SJSA1 (cell line): ENCODE measurements around the gene NIT2. TPM values are rescaled to one million over a fixed set of nuclear protein-coding genes. Genes with fewer than 3 reads are reported as not detected.

Experiments
- DNase-seq, 2 experiments: peaks; one replicate each; pipeline ENCODE4 v3.0.0-alpha.2; 2015 to 2020; ENCODE audit warnings: low spot score in 2 of 2, low read depth in 1 of 2
- H3K27ac ChIP-seq: fragments of 250-450 bp; sonication (Bioruptor Pico); 2 replicates; pipeline ENCODE4 v1.5.1; 2020; ENCODE audit warnings: mild to moderate bottlenecking, moderate library complexity
- H3K27me3 ChIP-seq: fragments of 250-450 bp; sonication (Bioruptor Pico); replicated peaks from 2 replicates; pipeline ENCODE4 v1.5.1; 2020; ENCODE audit warnings: mild to moderate bottlenecking, moderate library complexity
- H3K36me3 ChIP-seq: fragments of 250-450 bp; sonication (Bioruptor Pico); 2 replicates; pipeline ENCODE4 v1.5.1; 2020; ENCODE audit warnings: mild to moderate bottlenecking
- H3K4me1 ChIP-seq: fragments of 250-450 bp; sonication (Bioruptor Pico); replicated peaks from 2 replicates; pipeline ENCODE4 v1.6.1; 2021; ENCODE audit warnings: mild to moderate bottlenecking
- H3K4me3 ChIP-seq: fragments of 250-450 bp; sonication (Bioruptor Pico); 2 replicates; pipeline ENCODE4 v1.5.1; 2020; ENCODE audit warnings: mild to moderate bottlenecking
- H3K9me3 ChIP-seq: fragments of 250-450 bp; sonication (Bioruptor Pico); replicated peaks from 2 replicates; pipeline ENCODE4 v1.5.1; 2020; ENCODE audit warnings: mild to moderate bottlenecking
- total RNA-seq: library from RNA; depleted of rRNA; stranded (reverse); fragments of >200 nt; shearing (Covaris generic); gene quantifications from 2 replicates; pipeline ENCODE4 v1.2.3, GENCODE V29; 2014

NIT2 gene
- total RNA-seq, 1 experiment from 2014 or later: 34.2 TPM

DNA sequence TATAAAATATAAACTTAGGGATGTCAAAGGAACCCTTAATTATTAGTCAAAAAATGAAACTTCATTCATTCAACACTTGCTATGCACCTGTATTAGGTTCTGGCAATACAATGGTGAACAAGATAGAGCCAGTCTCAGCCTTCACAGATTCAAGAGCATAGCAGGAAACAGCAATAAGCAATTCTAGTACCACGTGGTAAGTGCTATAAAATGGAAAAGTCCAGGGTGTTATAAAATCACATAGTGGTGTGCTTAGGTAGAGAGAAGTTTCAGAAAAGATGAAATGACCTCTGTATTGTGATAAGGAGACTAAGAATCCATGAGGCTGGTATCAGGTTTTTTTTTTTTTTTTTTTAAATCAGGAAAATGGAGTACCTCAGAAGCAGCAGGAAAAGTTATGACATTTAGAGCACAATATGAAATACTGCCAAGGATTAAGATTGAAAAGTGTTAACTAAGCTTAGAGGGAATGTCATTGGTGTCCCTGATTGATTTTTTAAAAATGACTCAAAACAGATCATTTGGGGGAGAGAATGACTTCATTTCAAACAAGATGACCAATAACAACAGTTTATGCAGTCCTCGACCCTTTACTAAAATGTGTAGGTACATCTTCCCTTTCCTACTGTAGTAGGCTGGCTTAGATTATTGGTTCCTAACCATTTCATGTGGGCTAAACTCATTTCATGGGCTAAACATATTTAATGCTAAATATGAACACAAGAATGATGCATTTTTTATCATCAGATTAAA lies 61.3 kb downstream of the NIT2 start:
- H3K27ac ChIP-seq: no peak overlapping the region
- no peak for DNase-seq
- no peak overlapping the region for H3K4me3 ChIP-seq
- peaks cover 5% of the 10 kb centered on the region; the same call in 1 of the 2 replicates for H3K36me3 ChIP-seq
- no peaks in the 10 kb centered on the region for H3K27me3 ChIP-seq
- H3K9me3 ChIP-seq: no peaks in the 10 kb centered on the region
- 0 out of 2 replicates have a peak, but pooled peaks cover 4% of the 10 kb centered on the region for H3K4me1 ChIP-seq

DNA sequence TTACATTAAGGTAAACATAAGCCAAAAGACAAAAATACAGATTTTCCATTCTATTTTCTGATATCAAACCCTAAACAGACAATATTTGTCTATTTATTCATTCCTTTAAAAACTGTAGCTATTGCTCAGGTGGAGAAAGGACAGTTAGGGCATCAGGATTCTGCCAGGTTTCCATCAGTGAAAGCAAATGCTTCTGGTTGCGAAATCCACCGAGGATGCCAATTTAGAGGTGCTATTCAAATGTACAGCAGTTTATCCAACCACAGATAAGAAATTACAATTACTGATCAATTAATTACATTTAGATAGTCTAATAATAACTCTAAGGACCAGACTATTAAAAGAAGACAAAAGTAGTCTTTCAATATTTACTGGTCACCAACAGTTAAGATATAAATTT lies 62.4 kb downstream of the NIT2 start:
- Histone ChIP-seq H3K4me3 (no peak overlapping the region), H3K4me1 (0 out of 2 replicates have a peak, but pooled peaks cover 4% of the 10 kb centered on the region), H3K9me3 (no peaks in the 10 kb centered on the region), H3K27ac (no peak overlapping the region), H3K36me3 (peaks cover 5% of the 10 kb centered on the region; the same call in 1 of the 2 replicates), H3K27me3 (no peaks in the 10 kb centered on the region)
- no peak for DNase-seq

DNA sequence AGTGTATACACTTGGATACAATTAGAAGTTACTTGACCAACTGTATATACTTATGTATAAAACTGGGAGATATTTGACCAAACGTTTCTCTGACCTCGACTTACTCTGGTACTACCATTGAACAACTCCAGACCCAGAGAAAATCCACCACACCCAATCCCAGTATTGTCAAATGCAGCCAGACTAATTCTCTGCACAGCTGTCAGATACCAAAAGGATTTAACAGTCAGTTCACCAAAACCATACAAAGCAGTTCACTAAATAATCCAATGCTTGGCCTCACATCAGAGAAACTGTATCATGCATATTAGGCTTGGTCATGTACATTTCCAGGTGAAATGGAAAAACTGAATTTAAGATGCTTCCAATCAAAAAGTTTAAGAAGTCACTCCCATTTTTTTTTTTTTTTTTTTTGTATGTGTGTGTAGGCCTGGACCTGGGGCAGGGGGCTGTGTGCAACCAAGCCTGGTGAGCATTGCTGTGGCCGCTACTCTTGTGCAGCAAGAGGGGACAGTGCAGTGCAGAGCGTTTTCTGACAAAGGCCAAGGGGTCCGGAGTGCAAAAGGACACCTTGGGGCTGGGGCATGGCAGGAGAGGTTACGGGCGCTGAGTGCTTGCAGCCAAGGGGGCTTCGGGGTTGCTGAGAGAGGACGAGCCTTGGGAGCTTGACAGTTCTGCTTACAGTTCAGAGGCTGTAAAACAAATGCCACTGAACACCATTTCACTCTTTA lies 64.9 kb downstream of the NIT2 start:
- Histone ChIP-seq H3K27ac (no peak overlapping the region), H3K4me3 (peak overlapping the region; percentile 73), H3K27me3 (no peaks in the 10 kb centered on the region), H3K9me3 (no peaks in the 10 kb centered on the region), H3K4me1 (peaks cover 12% of the 10 kb centered on the region; the same call in 1 of the 2 replicates), H3K36me3 (peaks cover 5% of the 10 kb centered on the region; the same call in 1 of the 2 replicates)
- no peak for DNase-seq

- DNase-seq: peak in 1 of 2 experiments; percentile 26
- Histone ChIP-seq H3K27ac (peak overlapping the region; percentile 86), H3K27me3 (no peaks in the 10 kb centered on the region)
Measured at GRCh38 chr3:100400419-100400779, 65.8 kb downstream of the NIT2 start.

GRCh38 chr3:100400780-100401673 lies 66.5 kb downstream of the NIT2 start, which contains the start of the genes LNP1 and TOMM70:
Gene LNP1, plus strand, starts transcription at chr3:100401539. Its CDS starts 28,191 bp downstream, at chr3:100429730.
Gene TOMM70, minus strand, starts transcription at chr3:100401089. Its CDS starts 140 bp downstream, at chr3:100400949.
- Histone ChIP-seq H3K27ac (peak within 1 kb of the TSS; percentile 86), H3K36me3 (peaks cover 5% of the 10 kb centered on the region; the same call in 1 of the 2 replicates), H3K4me1 (peaks cover 12% of the 10 kb centered on the region; the same call in 1 of the 2 replicates), H3K4me3 (peak within 1 kb of the TSS; percentile 73), H3K9me3 (no peaks in the 10 kb centered on the region), H3K27me3 (no peaks in the 10 kb centered on the region)
- peak; percentile 97 for DNase-seq

More at GRCh38 chr3:100400419-100400779, 65.8 kb downstream of the NIT2 start:
- Histone ChIP-seq H3K9me3 (no peaks in the 10 kb centered on the region), H3K4me3 (peak overlapping the region; percentile 73), H3K4me1 (peaks cover 12% of the 10 kb centered on the region; the same call in 1 of the 2 replicates), H3K36me3 (peaks cover 5% of the 10 kb centered on the region; the same call in 1 of the 2 replicates)

DNA sequence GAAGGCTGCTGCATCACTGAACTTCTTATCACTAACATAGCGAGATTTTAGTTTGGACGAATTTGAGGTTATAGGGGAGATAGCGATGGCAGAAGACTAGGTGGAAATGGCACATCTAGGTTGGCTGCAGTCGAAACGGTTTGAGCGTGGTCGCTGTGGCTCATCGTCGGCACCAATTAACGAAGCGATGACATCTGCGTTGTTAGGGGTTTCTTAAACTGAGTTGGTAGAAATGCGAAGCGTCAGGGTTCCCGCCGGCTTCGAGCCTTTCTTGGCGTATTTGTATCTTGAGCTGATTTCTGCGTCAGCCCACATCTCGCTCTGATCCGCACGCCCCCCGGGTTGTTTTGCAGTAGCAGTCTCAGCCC lies 67.1 kb downstream of the NIT2 start:
- Histone ChIP-seq H3K4me3 (peak overlapping the region; percentile 73), H3K36me3 (peaks cover 5% of the 10 kb centered on the region; the same call in 1 of the 2 replicates), H3K9me3 (no peaks in the 10 kb centered on the region), H3K27ac (peak overlapping the region; percentile 86), H3K27me3 (no peaks in the 10 kb centered on the region), H3K4me1 (peaks cover 12% of the 10 kb centered on the region; the same call in 1 of the 2 replicates)
- DNase-seq: peak; percentile 55 to 86

DNA sequence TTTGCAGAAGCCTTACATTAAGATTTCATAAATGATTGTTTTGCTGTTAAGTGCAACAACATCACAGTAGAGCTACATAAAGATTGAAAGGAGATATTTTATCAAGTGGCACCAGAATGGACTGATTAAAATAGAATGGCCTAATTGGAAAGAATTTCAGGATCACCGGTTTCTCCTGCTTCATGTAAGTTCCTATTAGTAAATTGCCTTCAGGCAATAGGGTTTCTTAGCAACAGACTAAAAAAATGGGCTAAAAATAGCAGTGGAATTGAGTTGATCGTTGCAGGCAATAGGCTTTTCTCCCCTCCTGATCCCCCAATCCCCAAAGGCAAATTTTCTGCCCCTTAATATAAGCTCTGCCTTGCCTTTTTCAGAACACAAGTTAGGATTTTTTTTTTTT lies 67.7 kb downstream of the NIT2 start:
- Histone ChIP-seq H3K4me1 (peaks cover 12% of the 10 kb centered on the region; the same call in 1 of the 2 replicates), H3K27ac (peak overlapping the region; percentile 86), H3K9me3 (no peaks in the 10 kb centered on the region), H3K36me3 (peaks cover 5% of the 10 kb centered on the region; the same call in 1 of the 2 replicates), H3K27me3 (no peaks in the 10 kb centered on the region), H3K4me3 (peak overlapping the region; percentile 73)
- DNase-seq: no peak

DNA sequence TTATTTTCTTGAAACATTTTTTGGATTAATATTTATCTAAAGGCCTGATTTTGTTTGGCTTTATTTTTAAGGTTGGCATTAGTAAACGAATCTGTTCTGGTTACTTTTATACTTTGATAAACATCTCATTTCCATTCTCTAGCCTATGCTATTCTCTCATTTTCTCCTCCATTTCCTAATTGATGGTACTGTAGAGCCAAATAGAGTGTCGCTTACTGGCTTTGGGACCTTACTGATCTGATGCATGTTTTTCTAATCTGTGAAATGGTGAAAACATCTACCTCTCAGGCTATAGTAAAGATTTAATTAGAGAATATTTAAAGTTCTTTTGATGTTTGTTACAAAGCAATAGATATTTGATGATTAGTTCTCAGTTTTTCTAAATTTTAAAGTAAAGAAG lies 68.3 kb downstream of the NIT2 start:
- peaks cover 12% of the 10 kb centered on the region; the same call in 1 of the 2 replicates for H3K4me1 ChIP-seq
- H3K9me3 ChIP-seq: no peaks in the 10 kb centered on the region
- no peaks in the 10 kb centered on the region for H3K27me3 ChIP-seq
- no peak for DNase-seq
- H3K36me3 ChIP-seq: peaks cover 5% of the 10 kb centered on the region; the same call in 1 of the 2 replicates
- H3K4me3 ChIP-seq: peak overlapping the region; percentile 73
- peak overlapping the region; percentile 86 for H3K27ac ChIP-seq

DNA sequence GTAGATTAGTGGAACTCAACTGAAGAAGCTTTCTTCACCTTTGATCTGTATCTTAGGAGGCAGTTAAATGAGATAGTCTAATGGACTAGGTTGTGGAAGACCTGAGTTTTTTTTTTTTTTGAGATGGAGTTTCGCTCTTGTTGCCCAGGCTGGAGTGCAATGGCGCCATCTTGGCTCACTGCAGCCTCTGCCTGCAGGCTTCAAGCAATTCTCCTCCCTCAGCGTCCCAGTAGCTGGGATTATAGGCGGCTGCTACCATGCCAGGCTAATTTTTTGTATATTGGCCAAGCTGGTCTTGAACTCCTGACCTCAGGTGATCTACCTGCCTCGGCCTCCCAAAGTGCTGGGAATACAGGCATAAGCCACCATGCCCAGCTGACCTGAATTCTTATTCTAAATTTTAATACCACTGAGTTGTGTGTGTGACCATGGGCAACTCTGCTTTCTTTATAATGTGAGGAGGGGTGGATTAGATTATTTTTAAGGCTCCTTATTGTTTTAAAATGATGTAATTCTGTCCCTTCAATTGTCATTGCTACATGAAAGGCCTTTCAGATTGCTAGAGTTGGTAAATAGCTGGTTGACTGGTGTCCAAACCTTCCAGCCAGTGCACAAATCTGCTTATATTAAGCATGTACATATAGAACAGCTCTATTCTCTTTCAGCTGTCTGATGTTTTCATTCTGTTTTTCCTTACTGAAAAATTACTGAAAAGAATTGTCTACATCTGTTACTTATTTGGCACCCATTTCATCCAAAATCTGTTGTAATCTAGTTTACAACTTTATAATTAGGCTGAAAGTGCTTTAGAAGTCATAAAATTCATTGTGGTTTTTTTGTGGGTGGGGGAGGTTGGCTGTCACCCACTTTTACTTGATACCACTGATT lies 69.0 kb downstream of the NIT2 start:
- Histone ChIP-seq H3K27me3 (no peaks in the 10 kb centered on the region), H3K36me3 (peaks cover 5% of the 10 kb centered on the region; the same call in 1 of the 2 replicates), H3K9me3 (no peaks in the 10 kb centered on the region), H3K4me1 (peaks cover 12% of the 10 kb centered on the region; the same call in 1 of the 2 replicates), H3K4me3 (no peak overlapping the region), H3K27ac (no peak overlapping the region)
- no peak for DNase-seq

DNA sequence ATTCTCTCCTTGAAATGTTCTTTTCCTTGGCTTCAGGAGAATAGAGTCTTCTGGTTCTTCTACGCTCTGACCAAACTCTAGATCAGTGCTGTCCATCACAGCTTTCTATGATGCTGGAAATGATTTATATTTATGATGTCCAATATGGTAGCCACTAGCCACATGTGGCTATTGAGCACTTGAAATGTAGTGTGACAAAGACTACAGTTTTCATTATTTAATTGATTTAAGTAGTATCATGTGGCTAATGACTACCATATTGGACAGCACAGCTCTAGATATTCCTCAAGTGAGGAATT lies 69.6 kb downstream of the NIT2 start:
- Histone ChIP-seq H3K4me3 (no peak overlapping the region), H3K27ac (no peak overlapping the region), H3K4me1 (peaks cover 12% of the 10 kb centered on the region; the same call in 1 of the 2 replicates), H3K27me3 (no peaks in the 10 kb centered on the region), H3K9me3 (no peaks in the 10 kb centered on the region), H3K36me3 (peaks cover 5% of the 10 kb centered on the region; the same call in 1 of the 2 replicates)
- no peak for DNase-seq

DNA sequence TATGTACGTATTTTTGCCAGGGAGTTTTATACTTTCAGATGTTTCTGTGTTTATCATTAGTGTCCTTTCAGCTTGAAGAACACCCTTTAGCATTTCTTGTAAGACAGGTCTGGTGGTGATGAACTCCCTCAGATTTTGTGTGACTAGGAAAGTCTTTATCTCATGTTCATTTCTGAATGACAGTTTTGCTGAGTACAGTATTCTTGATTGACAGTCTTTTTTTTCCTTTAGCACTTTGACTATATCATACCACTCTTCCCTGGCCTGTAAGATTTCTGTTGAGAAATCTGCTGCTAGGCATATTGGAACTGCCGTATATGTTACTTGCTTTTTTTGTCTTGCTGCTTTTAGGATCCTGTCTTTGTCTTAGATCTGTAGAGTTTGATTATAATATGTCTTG lies 72.6 kb downstream of the NIT2 start:
- H3K4me3 ChIP-seq: no peak overlapping the region

GRCh38 chr3:100407977-100408532 lies 73.5 kb downstream of the NIT2 start:
- no peak for DNase-seq
- H3K4me1 ChIP-seq: no peaks in the 10 kb centered on the region
- H3K27me3 ChIP-seq: no peaks in the 10 kb centered on the region
- no peak overlapping the region for H3K4me3 ChIP-seq
- H3K27ac ChIP-seq: no peak overlapping the region
- 0 out of 2 replicates have a peak, but pooled peaks cover 2% of the 10 kb centered on the region for H3K36me3 ChIP-seq
- H3K9me3 ChIP-seq: no peaks in the 10 kb centered on the region

More for the DNA sequence above, 72.6 kb downstream of the NIT2 start:
- 0 out of 2 replicates have a peak, but pooled peaks cover 2% of the 10 kb centered on the region for H3K36me3 ChIP-seq
- DNase-seq: no peak
- H3K9me3 ChIP-seq: no peaks in the 10 kb centered on the region
- H3K27ac ChIP-seq: no peak overlapping the region
- H3K27me3 ChIP-seq: no peaks in the 10 kb centered on the region
- H3K4me1 ChIP-seq: peaks cover 7% of the 10 kb centered on the region; the same call in 1 of the 2 replicates
